Hindlimb muscle (tissue), 1 donor: ENCODE data around the gene SLIT1. TPM values are rescaled to one million over a fixed set of nuclear protein-coding genes. Genes with fewer than 3 reads are reported as not detected.

Source experiments
- DNase-seq: peaks from one replicate; pipeline ENCODE4 v3.0.0-alpha.2; 2013
- polyA plus RNA-seq: library from polyadenylated mRNA; unstranded; fragments of 120-200 nt; gene quantifications from one replicate; pipeline ENCODE4 v1.2.1, GENCODE V29; 2013; ENCODE audit not compliant: insufficient read length

The SLIT1 gene
- polyA plus RNA-seq, 1 donor = 1.3 TPM

- DNase-seq = no peak
Observed at GRCh38 chr10:97138846-97139245, 46.9 kb downstream of the SLIT1 start.

DNA sequence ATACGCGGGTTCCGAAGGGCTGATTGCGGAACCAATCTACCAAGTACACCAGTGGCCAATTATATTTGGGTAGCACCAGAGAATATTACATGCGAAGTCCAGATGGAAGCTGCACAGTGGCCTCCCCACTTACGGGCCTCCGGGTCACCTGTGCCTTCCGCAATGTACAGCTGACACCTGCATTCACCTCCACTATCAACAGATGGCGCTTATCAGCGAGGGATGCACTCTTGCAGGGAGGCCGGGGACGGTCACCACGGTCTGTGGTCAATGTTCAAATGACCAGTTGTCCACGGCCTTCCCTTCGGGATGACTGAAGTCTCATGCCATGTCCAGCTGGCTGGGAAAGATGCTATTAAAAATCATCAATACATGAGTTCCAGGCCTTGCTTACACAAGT is 47.6 kb downstream of the SLIT1 start:
- no peak for DNase-seq

GRCh38 chr10:97136756-97137155 is 49.0 kb downstream of the SLIT1 start:
- no peak for DNase-seq

DNA sequence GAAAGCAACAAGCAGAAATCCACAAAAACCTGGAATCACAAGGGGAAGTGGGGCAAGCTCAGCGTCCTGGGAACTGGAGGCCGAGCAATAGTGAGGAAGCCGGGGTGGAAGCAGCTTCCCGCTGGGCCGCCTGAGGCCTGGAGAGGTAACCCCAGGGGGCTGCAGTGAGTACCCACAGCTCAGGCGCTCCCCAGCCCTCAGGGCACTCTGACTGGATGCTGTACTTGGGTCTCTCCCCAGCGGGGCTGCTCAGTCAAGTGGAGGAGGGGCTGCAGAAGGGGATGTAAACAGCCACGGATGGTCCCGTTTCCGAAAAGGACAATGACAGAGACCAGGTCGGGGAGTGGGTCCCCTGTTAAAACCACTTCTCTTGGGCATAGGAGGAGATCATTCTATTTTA is 50.3 kb downstream of the SLIT1 start:
- no peak for DNase-seq

- DNase-seq = no peak
Observed at GRCh38 chr10:97134983-97135382, 50.8 kb downstream of the SLIT1 start.

- no peak for DNase-seq
Observed at GRCh38 chr10:97134110-97134509, 51.6 kb downstream of the SLIT1 start.

- no peak for DNase-seq
Observed at GRCh38 chr10:97132273-97132672, 53.5 kb downstream of the SLIT1 start.

DNA sequence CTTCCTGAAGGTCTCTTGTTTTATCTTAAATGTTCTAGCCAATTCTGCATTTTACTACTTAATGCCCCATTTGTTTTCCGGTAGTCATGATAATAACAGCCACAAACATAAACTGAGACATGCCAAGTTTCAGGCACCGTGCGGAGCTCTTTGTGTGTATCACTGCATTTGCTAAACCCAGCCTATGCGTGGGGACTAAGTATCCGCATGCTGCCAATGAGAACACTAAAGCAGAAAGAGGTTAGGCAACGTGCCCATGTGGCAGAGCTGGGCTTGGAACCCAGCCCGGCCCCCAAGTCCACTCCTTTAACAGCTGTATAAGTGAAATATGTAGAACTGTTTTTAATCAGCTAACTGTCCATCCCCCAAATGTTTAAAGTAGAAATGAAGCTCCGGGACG is 54.1 kb downstream of the SLIT1 start:
- peak; percentile 50 for DNase-seq

- DNase-seq = no peak
Observed at GRCh38 chr10:97131181-97131628, 54.6 kb downstream of the SLIT1 start.

DNA sequence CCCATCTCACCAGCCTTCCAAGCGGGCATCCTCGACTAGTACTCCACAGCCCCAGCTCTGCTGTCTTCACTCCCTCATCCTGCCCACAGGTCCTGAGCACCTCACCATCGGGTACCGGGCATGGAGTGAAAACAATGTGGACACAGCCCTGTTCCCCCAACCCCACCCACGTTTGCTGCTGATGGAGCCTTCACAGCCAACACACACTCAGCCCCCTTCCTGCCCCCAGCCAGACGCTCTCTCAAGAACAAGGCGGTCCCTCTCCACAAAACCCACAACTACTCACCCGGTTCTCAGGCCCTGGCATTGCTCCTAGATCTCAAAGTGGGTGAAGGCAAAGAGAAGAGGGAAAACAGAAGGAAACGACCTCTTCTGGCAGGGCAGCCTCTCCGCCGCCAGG is 56.1 kb downstream of the SLIT1 start:
- DNase-seq = no peak

DNA sequence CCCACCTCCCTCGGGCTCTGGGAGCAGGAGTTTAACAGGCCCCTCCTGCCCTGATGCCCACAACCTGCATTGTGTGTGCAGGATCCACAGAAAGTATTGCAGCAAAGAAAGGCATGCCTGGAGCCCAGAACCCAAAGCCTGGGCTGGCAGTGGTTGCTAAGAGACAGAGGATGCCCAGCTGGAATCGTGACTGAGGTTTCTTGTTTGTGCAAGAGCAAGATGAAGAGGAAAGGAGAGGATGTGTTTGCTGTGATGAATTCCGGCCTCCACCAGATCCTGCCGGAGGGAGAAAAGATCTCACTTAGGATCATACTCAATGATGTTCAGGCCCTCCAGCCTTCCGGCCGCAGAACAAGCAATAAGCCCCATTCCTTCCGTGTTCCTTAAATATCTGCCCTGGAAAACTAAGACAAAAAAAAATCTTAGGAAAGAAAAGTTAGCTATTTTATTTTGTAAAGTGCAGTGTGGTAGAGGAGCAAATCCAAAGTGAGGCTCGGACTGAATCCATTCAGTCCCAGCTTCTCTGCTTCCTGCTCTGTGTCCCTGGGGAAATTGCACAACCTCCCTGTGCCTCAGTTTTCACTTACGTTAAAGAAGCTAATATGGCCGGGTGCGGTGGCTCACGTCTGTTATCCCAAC is 57.1 kb downstream of the SLIT1 start:
- no peak for DNase-seq

DNA sequence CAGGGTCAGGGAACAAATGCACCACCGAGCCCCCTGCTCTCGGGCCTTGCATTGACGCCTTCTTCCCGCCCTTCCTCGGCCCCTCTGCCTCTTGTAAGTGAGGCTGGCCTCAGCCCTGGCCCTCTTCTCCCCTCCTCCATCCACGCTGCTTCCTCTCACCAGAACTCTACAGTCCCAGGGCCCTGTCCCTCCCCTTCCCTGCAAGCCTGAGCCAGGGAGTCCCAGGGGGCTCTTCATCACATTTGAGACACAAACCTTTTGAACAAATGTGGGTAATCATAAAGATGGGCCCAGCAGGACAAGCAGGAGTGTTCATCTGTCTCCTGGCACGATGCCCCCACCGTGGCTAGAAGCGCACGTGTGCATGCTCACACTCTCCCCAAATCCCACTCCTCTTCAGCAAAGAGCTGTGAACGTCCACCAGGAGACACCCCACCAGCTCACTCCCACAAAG is 57.7 kb downstream of the SLIT1 start:
- DNase-seq = no peak

DNA sequence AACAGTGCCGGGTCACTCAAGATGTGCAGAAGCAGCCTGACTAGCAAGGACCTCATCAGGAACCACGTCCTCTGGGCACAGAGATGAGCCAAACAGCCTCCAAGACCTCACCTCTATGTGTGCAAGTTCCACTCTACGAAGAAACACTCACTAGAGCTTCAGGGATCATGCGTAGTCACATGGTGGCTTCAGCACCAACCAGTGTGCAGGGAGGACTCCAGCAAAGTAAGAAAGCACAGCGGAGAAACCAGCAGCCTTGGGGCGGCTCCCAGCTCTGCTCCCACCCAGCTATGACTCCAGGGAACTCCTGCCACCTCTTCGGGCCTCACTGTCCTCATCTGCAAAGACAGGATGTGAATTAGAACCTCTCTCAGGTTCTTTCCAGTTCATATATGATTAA is 58.2 kb downstream of the SLIT1 start:
- no peak for DNase-seq

- no peak for DNase-seq
Observed at GRCh38 chr10:97124211-97124610, 61.5 kb downstream of the SLIT1 start.

GRCh38 chr10:97123765-97124164 is 62.0 kb downstream of the SLIT1 start:
- no peak for DNase-seq

DNA sequence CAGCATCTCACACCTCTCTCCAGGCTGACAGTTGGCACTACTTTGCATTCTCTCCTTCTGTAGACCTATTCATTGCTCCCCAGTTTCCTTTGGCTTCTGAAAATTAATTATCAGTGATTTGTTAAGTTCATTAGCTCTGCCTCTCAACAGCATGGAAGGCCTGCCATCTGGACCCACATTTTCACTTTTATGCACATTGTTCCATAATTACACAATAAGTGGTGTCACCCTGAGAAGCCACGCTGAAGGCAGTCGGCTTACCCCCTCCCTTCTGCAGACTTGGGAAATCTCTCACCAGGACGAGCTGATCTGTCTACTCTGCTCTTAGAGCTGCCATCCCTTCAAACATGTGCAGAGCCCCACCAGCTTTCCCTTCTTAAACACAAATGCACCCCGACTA is 64.7 kb downstream of the SLIT1 start:
- DNase-seq = no peak

GRCh38 chr10:97120370-97120769 is 65.4 kb downstream of the SLIT1 start:
- no peak for DNase-seq

GRCh38 chr10:97119058-97119745 is 66.6 kb downstream of the SLIT1 start:
- DNase-seq = no peak

- DNase-seq = no peak
Observed at GRCh38 chr10:97117372-97117771, 68.4 kb downstream of the SLIT1 start.

GRCh38 chr10:97116462-97117162 is 69.1 kb downstream of the SLIT1 start:
- no peak for DNase-seq

DNA sequence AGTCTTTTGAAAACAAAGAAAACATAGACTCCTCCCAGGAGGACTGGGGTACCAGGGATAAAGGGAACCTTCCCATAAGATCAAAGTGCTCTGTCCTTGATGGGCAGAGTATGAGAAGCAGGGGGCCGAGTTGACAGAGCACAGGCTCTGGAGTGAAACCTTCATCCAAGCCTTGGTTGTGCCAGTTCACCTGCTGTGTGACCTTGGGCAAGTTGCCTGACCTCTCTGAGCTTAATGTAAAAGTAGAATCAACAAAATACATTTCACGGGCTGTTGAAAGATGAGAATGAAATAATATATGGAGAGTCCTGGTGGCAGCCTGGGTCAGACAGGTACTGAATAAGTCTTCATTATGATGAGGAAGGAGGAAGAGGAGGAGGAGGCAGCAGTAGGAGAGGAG is 69.9 kb downstream of the SLIT1 start:
- DNase-seq = no peak

- DNase-seq = no peak
Observed at GRCh38 chr10:97111615-97112014, 74.1 kb downstream of the SLIT1 start.

- DNase-seq = no peak
Observed at GRCh38 chr10:97109547-97109946, 76.2 kb downstream of the SLIT1 start.

DNA sequence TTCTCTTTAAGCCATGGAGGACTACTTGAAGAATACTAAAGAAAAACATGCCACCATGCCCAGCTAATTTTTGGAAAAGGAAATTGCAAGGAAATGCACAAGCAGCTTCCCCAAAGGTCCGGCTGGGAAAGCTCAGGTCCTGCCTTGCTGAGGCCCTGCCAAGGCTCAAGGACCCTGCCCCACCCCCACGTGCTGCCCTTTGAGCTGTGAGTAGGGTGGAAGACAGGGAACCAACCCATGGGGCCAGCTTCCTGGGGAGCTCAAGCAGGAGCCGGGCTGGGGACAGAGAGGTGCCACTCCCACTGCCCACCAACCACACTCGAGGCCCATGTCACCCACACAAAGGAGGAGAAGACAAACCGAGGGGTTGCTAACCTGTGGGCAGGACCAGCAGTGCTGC is 78.2 kb downstream of the SLIT1 start:
- DNase-seq = no peak
